Measurements from ENCODE around the gene PTHLH.
A peak's percentile ranks its signal among the peaks of the same experiment; 100 is the strongest.

Gene PTHLH

GRCh38 chr12:27973487-27973890 is 956 bp upstream of the PTHLH start:
- no peak for DNase-seq

- DNase-seq = peak; percentile 39
These were observed 927 bp downstream of the PTHLH start for GRCh38 chr12:27971606-27972005.

- DNase-seq = peak; percentile 62
These were observed 1.4 kb downstream of the PTHLH start for GRCh38 chr12:27971121-27971489.

- DNase-seq = peak; percentile 75
These were observed 2.0 kb downstream of the PTHLH start for GRCh38 chr12:27970401-27971120.

GRCh38 chr12:27969624-27970400 is 2.7 kb downstream of the PTHLH start:
- DNase-seq = peak; percentile 80

GRCh38 chr12:27968972-27969623 is 3.4 kb downstream of the PTHLH start:
- DNase-seq = peak; percentile 64

GRCh38 chr12:27967551-27968054 is 4.9 kb downstream of the PTHLH start:
- DNase-seq = no peak

GRCh38 chr12:27966870-27967269 is 5.7 kb downstream of the PTHLH start:
- DNase-seq = no peak

GRCh38 chr12:27965966-27966365 is 6.6 kb downstream of the PTHLH start:
- no peak for DNase-seq

- no peak for DNase-seq
These were observed 7.1 kb downstream of the PTHLH start for GRCh38 chr12:27965411-27965810.

GRCh38 chr12:27964123-27964522 is 8.4 kb downstream of the PTHLH start:
- DNase-seq = no peak

GRCh38 chr12:27960821-27961220 is 11.7 kb downstream of the PTHLH start:
- DNase-seq = peak; percentile 47

GRCh38 chr12:27958675-27959074 is 13.9 kb downstream of the PTHLH start:
- no peak for DNase-seq

- DNase-seq = no peak
These were observed 15.2 kb downstream of the PTHLH start for GRCh38 chr12:27957366-27957765.

- DNase-seq = no peak
These were observed 18.7 kb downstream of the PTHLH start for GRCh38 chr12:27953817-27954216.

GRCh38 chr12:27953348-27953747 is 19.2 kb downstream of the PTHLH start:
- no peak for DNase-seq

- no peak for DNase-seq
These were observed 20.0 kb downstream of the PTHLH start for GRCh38 chr12:27952510-27952909.

GRCh38 chr12:27951898-27952297 is 20.6 kb downstream of the PTHLH start:
- no peak for DNase-seq

- DNase-seq = no peak
These were observed 26.1 kb downstream of the PTHLH start for GRCh38 chr12:27946421-27946820.

GRCh38 chr12:27940756-27941402 is 31.7 kb downstream of the PTHLH start:
- DNase-seq = peak; percentile 85

GRCh38 chr12:27940245-27940644 is 32.3 kb downstream of the PTHLH start:
- DNase-seq = no peak

GRCh38 chr12:27937768-27938167 is 34.8 kb downstream of the PTHLH start:
- no peak for DNase-seq

GRCh38 chr12:27936196-27936595 is 36.3 kb downstream of the PTHLH start:
- DNase-seq = no peak

All from eye (tissue), 1 donor.